PFSK-1 (cell line): ENCODE results near the gene RNU6-7.

Experiments used
- FOXP2 ChIP-seq: optimal IDR thresholded peaks from 2 replicates; pipeline ENCODE3; 2011; ENCODE audit warnings: borderline replicate concordance, control low read depth, inconsistent platforms; ENCODE audit not compliant: insufficient read depth; ENCODE audit errors: extremely low read length, extremely low read depth
- POLR2AphosphoS5 ChIP-seq: IDR thresholded peaks from 2 replicates; pipeline ENCODE4 v1.6.1; 2012; ENCODE audit warnings: low read depth, mild to moderate bottlenecking, control low read depth, low read length, moderate library complexity
- REST ChIP-seq, 2 experiments: IDR thresholded peaks; 2 replicates each; pipeline versions ENCODE4 v1.6.1 to v1.8.0; 2011 to 2012; ENCODE audit warnings: low read depth in 2 of 2, low read length in 2 of 2, control low read depth in 1 of 2, inconsistent platforms in 1 of 2, mild to moderate bottlenecking in 1 of 2, moderate library complexity in 1 of 2; ENCODE audit not compliant: insufficient read depth in 1 of 2
- SIN3A ChIP-seq: IDR thresholded peaks from 2 replicates; pipeline ENCODE4 v1.6.1; 2012; ENCODE audit warnings: mild to moderate bottlenecking, low read length, moderate library complexity, borderline replicate concordance; ENCODE audit not compliant: insufficient read depth
- TAF1 ChIP-seq: IDR thresholded peaks from 2 replicates; pipeline ENCODE4 v1.6.1; 2012; ENCODE audit warnings: low read length, control low read depth, borderline replicate concordance; ENCODE audit not compliant: insufficient read depth

- no peak for TF ChIP-seq FOXP2
- no peak for TF ChIP-seq SIN3A
- no peak for TF ChIP-seq REST (IDR thresholded peaks at IDR 0.05; ENCODE audit: insufficient read depth in 1 of 2, low read depth in 2 of 2, low read length in 2 of 2)
- TF ChIP-seq TAF1: no peak
- no peak for TF ChIP-seq POLR2AphosphoS5
Observed at GRCh38 chr14:32212833-32213232, 11.0 kb downstream of the RNU6-7 start.
